WERI-Rb-1 (cell line): Measurements from ENCODE around the gene POGZ.

Experiments
- DNase-seq: peaks from one replicate; pipeline ENCODE4 v3.0.0-alpha.2; 2020
- H3K27ac ChIP-seq: fragments of 250-450 bp; sonication (Bioruptor Pico); 2 replicates; pipeline ENCODE4 v1.5.1; 2020; ENCODE audit warnings: mild to moderate bottlenecking, moderate library complexity
- H3K27me3 ChIP-seq: fragments of 250-450 bp; sonication (Bioruptor Pico); 2 replicates; pipeline ENCODE4 v1.5.1; 2021; ENCODE audit warnings: mild to moderate bottlenecking, low read depth, moderate library complexity; ENCODE audit not compliant: insufficient read depth, severe bottlenecking
- H3K36me3 ChIP-seq: fragments of 250-450 bp; sonication (Bioruptor Pico); 2 replicates; pipeline ENCODE4 v1.5.1; 2020; ENCODE audit warnings: mild to moderate bottlenecking, moderate library complexity
- H3K4me3 ChIP-seq: 2 replicates; pipeline ENCODE4 v1.5.1; 2011; ENCODE audit warnings: low read depth, mild to moderate bottlenecking, control low read depth, low read length
- H3K9me3 ChIP-seq: fragments of 250-450 bp; sonication (Bioruptor Pico); 2 replicates; pipeline ENCODE4 v1.5.1; 2021; ENCODE audit warnings: mild to moderate bottlenecking, moderate library complexity; ENCODE audit not compliant: severe bottlenecking
- TF ChIP-seq, protein P1 (sequence below): IDR thresholded peaks from 2 replicates; pipeline ENCODE4 v1.5.1; 2011; ENCODE audit warnings: low read depth, mild to moderate bottlenecking, control low read depth, inconsistent platforms, low read length

Gene POGZ, protein sequence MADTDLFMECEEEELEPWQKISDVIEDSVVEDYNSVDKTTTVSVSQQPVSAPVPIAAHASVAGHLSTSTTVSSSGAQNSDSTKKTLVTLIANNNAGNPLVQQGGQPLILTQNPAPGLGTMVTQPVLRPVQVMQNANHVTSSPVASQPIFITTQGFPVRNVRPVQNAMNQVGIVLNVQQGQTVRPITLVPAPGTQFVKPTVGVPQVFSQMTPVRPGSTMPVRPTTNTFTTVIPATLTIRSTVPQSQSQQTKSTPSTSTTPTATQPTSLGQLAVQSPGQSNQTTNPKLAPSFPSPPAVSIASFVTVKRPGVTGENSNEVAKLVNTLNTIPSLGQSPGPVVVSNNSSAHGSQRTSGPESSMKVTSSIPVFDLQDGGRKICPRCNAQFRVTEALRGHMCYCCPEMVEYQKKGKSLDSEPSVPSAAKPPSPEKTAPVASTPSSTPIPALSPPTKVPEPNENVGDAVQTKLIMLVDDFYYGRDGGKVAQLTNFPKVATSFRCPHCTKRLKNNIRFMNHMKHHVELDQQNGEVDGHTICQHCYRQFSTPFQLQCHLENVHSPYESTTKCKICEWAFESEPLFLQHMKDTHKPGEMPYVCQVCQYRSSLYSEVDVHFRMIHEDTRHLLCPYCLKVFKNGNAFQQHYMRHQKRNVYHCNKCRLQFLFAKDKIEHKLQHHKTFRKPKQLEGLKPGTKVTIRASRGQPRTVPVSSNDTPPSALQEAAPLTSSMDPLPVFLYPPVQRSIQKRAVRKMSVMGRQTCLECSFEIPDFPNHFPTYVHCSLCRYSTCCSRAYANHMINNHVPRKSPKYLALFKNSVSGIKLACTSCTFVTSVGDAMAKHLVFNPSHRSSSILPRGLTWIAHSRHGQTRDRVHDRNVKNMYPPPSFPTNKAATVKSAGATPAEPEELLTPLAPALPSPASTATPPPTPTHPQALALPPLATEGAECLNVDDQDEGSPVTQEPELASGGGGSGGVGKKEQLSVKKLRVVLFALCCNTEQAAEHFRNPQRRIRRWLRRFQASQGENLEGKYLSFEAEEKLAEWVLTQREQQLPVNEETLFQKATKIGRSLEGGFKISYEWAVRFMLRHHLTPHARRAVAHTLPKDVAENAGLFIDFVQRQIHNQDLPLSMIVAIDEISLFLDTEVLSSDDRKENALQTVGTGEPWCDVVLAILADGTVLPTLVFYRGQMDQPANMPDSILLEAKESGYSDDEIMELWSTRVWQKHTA (N-terminal part only)

DNA sequence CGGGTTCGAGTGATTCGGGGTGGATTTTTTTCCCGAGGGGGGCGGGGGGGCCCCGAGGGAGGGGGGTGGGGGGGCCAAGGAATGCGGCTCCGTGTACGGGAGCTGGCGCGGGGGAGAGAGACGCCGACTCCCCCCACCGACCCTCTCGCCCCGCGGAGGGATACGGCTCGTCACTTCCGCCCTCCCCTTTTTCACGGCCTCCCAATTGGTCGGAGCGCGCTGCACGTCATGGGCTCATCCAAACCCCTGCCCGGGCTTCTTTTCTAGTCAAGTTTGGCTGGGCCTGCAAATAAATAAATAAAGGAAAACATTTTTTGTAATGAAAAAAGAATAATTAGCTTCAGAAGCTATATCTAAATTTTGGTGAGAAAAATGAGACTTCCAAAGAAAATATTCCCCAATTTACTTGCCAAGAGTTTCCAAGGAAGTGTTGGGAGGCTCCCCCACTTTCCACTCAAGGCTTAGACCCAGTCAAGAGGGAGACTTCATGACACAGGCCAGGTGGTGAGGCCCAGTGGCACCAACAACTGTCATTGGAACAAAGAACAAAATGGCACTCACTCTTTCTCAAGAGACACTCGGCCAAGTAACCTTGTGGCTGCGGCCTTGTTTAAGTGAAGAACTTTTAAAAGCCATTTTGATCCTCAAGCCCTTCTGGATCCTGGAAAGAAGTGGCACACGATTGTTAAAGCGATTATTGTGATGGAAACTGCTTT lies at the start of gene POGZ:
Gene POGZ (minus strand): TSS at position 164 of the 716 bp plus-strand sequence. CDS start 17,290 bp downstream, outside the sequence.
- TF ChIP-seq, protein P1, sequence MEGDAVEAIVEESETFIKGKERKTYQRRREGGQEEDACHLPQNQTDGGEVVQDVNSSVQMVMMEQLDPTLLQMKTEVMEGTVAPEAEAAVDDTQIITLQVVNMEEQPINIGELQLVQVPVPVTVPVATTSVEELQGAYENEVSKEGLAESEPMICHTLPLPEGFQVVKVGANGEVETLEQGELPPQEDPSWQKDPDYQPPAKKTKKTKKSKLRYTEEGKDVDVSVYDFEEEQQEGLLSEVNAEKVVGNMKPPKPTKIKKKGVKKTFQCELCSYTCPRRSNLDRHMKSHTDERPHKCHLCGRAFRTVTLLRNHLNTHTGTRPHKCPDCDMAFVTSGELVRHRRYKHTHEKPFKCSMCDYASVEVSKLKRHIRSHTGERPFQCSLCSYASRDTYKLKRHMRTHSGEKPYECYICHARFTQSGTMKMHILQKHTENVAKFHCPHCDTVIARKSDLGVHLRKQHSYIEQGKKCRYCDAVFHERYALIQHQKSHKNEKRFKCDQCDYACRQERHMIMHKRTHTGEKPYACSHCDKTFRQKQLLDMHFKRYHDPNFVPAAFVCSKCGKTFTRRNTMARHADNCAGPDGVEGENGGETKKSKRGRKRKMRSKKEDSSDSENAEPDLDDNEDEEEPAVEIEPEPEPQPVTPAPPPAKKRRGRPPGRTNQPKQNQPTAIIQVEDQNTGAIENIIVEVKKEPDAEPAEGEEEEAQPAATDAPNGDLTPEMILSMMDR: no peak
- Histone ChIP-seq H3K4me3 (peak within 1 kb of the TSS; percentile 74), H3K36me3 (peaks cover 16% of the 10 kb centered on the region), H3K9me3 (peaks cover 3% of the 10 kb centered on the region), H3K27ac (peak within 1 kb of the TSS; percentile 95), H3K27me3 (no peaks in the 10 kb centered on the region)
- peak; percentile 100 for DNase-seq

DNA sequence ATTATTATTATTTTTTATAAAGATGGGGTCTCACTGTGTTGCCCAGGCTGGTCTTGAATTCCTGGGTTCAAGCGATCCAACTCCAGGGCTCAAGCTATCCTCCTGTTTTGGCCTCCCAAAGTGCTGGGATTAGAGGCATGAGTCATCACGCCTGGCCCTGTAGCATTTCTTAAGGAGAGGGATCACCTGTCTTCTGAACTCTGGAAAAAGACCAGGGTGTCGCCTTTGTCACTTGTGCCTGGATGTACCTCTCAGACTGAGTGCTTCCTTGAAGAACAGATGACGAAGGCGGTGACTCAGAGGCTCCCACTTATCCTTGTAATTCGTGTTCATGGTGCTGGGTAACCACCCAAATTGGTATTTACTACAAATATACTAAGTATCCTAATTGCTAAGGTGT lies 49.5 kb upstream of the POGZ start:
- Histone ChIP-seq H3K27me3 (peaks cover 30% of the 10 kb centered on the region), H3K4me3 (no peak overlapping the region), H3K27ac (no peak overlapping the region), H3K36me3 (no peaks in the 10 kb centered on the region), H3K9me3 (no peaks in the 10 kb centered on the region)
- TF ChIP-seq, protein P1: no peak
- DNase-seq: no peak

DNA sequence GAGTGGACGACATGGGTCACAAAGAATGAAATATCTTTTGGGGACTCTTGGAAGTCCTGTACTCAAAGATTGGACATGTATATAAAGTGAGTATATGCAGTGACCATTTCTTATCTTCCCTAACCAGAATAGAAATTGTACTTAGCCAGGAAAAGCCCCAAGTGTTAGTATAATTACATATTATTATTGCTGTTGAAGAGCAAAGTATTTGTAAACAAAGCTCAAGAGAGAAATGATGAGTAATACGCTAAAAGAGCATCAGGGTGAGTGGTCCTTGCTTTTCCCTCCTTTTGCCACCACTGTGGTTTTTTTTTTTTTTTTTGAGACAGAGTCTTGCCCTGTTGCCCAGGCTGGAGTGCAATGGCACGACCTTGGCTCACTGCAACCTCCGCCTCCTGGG lies 45.5 kb upstream of the POGZ start:
- TF ChIP-seq, protein P1: no peak
- no peaks in the 10 kb centered on the region for H3K36me3 ChIP-seq
- no peak for DNase-seq

DNA sequence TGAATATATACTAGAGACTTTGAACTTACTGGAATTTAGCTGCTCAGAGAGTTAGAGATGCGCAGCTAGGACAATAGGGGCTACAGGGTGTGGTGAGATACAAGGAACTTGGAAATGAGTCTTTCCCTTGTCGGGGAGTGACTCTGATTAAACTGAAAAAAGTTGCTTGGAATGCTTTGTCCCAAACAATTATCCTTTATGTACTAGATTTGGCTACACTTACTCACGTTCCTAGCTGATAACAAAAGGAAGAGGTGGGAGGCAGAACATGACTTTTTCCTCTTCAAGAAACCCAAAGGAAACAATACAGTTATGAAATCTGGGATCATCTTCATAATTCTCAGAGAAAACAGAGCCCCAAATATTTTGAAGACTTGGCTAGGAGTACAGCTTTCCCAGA lies 45.0 kb upstream of the POGZ start:
- Histone ChIP-seq H3K4me3 (no peak overlapping the region), H3K27me3 (no peaks in the 10 kb centered on the region), H3K27ac (no peak overlapping the region), H3K9me3 (no peaks in the 10 kb centered on the region), H3K36me3 (no peaks in the 10 kb centered on the region)
- TF ChIP-seq, protein P1: no peak
- DNase-seq: no peak

More for the DNA sequence above, 45.5 kb upstream of the POGZ start:
- H3K27me3 ChIP-seq: no peaks in the 10 kb centered on the region
- no peak overlapping the region for H3K4me3 ChIP-seq
- no peaks in the 10 kb centered on the region for H3K9me3 ChIP-seq
- H3K27ac ChIP-seq: no peak overlapping the region
